ENCODE data around the gene ZNF813. TPM values are rescaled to one million over a fixed set of nuclear protein-coding genes. Genes with fewer than 3 reads are reported as not detected.

Gene ZNF813
- polyA plus RNA-seq, 3 donors, result 7.6 to 8.5 (median 8.1) TPM

Other genes starting within 250 kb of the ZNF813 start
- 10 to 100 TPM; 51.9 to 53.7 (median 52.7) TPM for gene ZNF677, start 212.9 kb upstream of the ZNF813 start, polyA plus RNA-seq (ENCODE audit: insufficient read length in 3 of 3)
- under 1 TPM in 1 of 3 donors, not detected in 2; 0.19 TPM for gene VN1R2, start 209.4 kb upstream of the ZNF813 start, polyA plus RNA-seq (ENCODE audit: insufficient read length in 3 of 3)
- gene VN1R4, start 200.0 kb upstream of the ZNF813 start, polyA plus RNA-seq (ENCODE audit: insufficient read length in 3 of 3), result not detected
- gene ZNF845, start 134.0 kb upstream of the ZNF813 start, polyA plus RNA-seq (ENCODE audit: insufficient read length in 3 of 3), result 10 to 100 TPM in 2 of 3 donors, 1 to 10 TPM in 1; 9.9 to 13.0 (median 11.2) TPM
- 10 to 100 TPM; 12.7 to 14.3 (median 12.7) TPM for gene ZNF525, start 102.0 kb upstream of the ZNF813 start, polyA plus RNA-seq (ENCODE audit: insufficient read length in 3 of 3)
- gene ZNF765, start 72.6 kb upstream of the ZNF813 start, polyA plus RNA-seq (ENCODE audit: insufficient read length in 3 of 3), result 10 to 100 TPM; 11.5 to 13.5 (median 11.9) TPM
- gene ZNF761, start 35.7 kb upstream of the ZNF813 start, polyA plus RNA-seq (ENCODE audit: insufficient read length in 3 of 3), result 10 to 100 TPM; 13.9 to 16.2 (median 14.9) TPM
- gene ZNF331, start 70.4 kb downstream of the ZNF813 start, polyA plus RNA-seq (ENCODE audit: insufficient read length in 3 of 3), result 10 to 100 TPM; 14.8 to 16.0 (median 15.8) TPM
- not detected for gene DPRX, start 164.3 kb downstream of the ZNF813 start, polyA plus RNA-seq (ENCODE audit: insufficient read length in 3 of 3)

Measured in right renal cortex interstitium (tissue), 3 donors.